GM21529 (cell line): ENCODE results near the gene CD300C.
A peak's percentile ranks its signal among the peaks of the same experiment; 100 is the strongest.
"Not testable (repeated sequence)": the region's sequence is repeated elsewhere in the genome, so short reads cannot be mapped to it uniquely, and the experiment has no call there.

Experiments
- ATAC-seq: cut with Tn5 transposase; IDR thresholded peaks from one replicate; pipeline ENCODE4 v1.9.1; 2021; ENCODE audit not compliant: unreplicated experiment

Gene CD300C

DNA sequence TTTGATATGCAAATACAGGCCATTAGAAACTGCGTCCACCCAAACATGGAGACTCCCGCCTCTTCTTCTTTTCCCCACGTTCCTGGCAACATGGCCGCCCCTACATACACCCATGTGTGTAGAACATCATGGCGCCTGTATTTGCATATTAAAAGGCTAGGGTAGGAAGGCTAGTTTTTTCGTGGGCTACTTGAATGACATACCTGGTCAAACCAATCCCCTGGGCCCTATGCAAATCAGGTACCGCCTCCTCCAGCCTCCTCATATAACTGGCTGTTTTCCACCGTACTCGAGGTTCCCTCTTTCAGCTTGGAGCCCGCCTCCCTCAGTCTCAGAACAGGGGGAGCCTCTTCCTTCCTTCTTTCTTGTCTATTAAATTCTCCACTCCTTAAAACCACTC, 13.8 kb downstream of the CD300C start:
- ATAC-seq = no peak

DNA sequence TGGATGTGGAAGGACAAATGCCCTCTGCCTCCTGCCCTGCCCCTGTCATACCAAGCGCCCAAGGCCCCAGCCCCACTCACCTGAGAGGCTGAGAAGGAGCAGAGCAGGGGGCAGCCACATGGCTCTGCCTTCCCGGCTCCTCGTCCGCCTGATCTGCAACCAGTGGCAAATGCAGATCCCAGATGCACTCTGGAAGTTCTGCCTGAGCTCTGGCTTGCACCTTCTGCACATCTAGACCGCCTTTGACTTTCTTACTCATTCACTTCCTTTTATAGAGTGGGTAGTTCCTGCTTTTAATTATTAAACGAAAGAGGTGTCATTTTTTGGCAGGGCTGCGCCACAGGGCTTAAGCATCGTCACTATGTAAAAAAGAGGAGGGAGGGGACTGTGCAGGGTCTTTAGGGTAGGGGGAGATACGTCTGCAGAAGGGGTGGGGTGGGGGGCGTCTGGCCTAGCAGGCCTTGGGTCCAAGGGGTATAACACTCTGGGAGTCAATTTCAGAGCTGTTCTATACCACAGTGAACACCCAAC, 14.6 kb downstream of the CD300C start, which contains the start of gene CD300LB:
Gene CD300LB (minus strand): TSS at position 245 of the 531 bp plus-strand sequence. CDS start 125 bp downstream, at position 120.
- ATAC-seq = no peak

DNA sequence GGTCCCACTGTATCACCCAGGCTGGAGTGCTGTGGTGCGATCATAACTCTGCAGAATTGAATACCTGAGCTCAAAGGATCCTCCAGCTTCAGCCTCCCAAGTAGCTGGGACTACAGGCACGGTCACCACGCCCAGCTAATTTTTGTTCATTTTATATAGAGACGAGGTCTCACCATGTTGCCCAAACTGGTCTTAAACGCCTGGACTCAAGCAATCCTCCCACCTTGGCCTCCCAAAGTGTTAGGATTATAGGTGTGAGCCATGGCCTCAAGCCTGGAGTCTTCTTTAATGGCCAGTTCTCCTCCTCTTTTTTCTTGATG, 15.1 kb downstream of the CD300C start:
- ATAC-seq = no peak

DNA sequence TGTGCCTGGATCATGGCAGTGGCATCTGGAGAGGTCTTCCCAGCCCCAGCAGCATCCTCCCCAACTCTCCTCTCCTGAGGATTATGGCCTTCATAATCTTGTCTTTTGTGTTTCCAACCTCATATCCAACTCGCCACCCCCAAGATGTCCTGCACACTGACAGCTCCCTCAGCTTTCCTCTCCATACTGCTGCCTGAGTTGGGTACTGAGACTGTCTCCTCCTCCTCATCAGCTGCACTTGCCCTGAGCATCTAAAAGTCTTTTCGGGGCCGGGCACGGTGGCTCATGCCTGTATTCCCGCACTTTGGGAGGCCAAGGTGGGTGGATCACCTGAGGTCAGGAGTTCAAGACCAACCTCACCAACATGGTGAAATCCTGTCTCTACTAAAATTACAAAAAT, 16.7 kb downstream of the CD300C start:
- ATAC-seq = no peak

DNA sequence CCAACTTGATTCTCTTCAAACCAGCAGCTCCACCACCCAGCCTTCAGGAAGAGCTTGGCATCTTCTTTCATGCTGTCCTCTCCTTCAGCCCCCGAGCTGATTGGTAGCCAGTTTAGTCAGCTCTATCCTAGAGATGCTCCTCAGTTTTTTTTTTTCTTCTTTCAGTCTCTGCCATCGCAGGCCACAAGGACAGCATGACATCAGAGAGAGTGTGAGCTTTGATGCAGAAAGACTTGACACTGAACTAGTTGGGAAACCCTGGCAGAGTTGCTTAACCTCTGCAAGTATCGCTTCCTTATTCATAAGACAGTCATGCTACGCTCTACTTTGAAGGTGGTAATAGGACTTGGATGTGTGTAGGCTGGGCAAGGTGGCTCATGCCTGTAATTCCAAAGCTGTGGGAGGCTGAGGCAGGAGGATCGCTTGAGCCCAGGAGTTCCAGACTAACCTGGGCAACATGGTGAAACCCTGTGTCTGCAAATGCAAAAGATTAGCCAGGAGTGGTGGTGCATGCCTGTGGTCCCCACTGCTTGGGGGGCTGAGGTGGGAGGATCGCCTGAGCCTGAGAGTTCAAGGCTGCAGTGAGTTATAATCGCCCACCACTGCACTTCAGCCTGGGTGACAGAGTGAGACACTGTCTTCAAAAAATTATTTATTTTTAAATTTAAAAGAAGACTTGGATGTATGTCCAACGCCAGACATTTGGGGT, 17.3 kb downstream of the CD300C start:
- peak; percentile 87 for ATAC-seq

DNA sequence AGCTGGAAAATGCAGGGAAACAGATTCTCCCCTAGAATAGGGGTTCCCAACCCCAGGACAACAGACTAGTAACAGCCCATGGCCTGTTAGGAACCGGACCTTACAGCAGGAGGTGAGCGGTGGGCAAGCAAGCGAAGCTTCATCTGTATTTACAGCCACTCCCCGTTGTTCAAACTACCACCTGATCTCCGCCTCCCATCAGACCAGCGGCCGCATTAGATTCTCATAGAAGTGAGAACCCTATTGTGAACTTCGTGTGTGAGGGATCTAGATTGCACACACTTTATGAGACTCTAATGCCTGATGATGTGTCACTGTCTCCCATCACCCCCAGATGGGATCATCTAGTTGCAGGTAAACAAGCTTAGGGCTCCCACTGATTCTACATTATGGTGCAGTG, 18.2 kb downstream of the CD300C start:
- no peak for ATAC-seq

DNA sequence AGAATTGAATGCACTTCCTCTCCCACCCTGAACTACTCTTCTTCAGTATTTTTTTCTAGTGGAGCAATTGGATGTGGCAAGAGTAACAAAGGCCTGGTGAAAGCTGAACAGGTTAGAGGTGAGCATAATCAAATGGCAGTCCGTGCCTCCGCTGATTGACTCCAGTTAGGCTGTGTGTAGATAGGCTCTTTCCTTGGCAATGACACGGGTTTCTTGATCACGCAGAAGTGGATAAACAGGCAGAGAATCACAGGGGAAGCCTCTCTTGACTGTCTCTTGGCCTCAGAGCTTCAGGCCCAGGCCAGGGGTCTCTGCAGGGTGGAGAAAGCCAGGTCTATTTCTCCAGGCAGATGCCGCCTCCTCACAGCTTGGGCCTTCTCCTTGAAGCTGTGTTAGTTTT, 18.8 kb downstream of the CD300C start:
- ATAC-seq = no peak

DNA sequence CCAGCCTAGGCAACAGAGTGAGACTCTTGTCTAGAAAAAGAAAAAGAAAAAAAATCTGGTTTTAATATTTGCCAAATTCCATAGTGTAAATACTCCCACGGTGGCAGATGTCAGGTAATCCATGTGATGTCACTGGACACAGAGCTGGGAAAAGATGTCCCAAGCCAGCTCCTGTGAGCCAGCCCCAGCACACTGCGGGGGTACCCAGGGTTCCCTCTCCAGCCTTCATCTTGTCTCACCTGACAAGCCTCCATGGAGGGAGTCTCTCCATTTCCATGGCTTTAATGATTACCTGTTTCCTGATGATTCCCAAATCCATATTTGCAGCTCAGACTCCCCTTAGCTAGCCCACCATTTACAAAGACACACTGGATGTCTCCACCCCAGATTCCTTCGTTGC, 19.2 kb downstream of the CD300C start:
- ATAC-seq = no peak

DNA sequence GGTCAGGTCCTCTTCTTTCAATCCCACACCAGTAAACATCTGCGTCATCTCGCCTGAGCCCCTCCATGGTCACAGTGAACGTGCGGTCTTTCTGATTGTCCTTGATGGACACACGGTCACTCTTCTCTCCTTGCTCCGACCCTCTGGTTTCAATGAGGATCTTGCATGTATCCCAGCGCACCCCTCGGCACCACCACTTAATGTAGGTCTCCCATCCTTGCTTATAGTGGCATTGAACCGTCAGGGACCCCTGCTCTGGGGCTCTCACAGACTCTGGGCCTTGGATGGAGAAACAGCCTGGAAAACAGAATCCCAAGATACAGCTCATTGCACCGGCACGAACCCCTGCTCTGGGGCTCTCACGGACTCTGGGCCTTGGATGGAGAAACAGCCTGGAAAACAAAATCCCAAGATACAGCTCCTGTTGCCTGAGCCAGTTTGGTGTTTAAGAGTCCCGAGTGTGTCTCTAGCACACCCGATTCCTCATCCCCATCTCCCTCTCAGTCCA, 20.1 kb downstream of the CD300C start:
- no peak for ATAC-seq

DNA sequence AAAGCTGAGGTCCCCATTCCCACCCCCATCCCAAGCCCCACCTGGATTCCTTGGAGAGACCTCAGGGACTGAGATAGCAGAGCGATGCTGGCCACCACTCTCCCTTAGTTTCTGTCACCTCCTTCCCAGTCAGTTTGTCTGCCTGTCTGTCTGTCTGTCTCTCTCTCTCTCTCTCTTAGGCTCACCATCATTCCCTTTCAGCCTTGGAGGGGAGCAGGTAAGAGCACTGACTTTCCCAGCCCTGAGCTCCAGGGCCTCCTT, 20.5 kb downstream of the CD300C start:
- no peak for ATAC-seq

DNA sequence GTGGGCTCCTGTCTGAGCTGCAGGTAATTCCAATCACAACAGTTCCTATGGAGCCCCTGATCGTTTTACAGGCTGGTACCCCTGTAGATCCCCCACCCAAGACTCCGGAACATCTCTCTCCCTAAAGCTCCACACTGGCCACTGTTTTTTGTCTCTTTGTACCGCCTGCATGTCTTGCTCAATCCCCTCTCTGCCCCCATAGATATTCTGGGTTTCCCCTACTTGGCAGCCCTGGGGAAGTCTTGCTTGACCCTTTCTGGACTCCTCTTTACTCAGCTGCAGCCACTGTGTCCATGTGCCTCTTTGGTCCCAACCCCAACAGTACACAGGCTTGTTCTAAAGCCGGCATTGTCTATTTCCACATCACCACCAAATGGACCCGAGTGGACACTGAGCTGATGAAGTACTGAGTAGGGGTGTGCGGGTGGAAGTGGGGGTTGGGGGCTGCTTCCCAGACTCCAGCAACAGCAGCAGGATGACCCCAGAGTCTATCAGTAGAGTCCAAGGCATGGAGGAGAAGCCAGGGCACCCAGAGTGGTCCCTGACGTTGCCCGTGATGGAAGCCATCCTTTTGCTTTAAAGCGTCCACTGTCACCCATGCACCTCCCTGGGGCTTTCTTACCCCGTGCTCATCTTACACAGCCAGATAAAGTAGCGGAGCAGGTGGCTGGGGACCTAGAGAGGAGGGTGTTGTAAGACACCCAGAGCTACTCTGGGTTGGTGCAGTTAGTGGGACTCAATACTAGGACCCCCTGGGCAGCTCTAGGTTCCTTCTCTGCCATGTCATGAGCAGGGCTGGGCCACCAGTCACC, 21.1 kb downstream of the CD300C start:
- no peak for ATAC-seq

DNA sequence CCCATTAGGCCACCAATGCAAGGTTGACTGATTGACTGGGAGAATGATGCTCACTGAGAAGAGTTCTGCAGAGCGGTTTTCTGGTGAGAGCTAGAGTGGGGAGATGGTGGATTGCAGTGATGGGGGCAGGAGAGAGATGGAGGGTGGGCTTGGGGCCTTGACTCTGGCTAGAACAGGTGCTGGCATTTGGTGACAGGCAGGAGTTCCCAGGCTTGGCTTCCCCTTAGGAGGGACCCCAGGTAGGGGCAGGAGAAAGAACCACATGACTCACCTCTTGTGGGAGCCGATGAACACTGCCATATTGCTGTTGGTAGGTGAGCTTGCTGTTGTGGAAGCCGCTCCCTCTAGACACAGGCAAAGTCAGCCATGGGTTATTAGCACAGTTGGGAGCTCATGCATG, 22.6 kb downstream of the CD300C start:
- no peak for ATAC-seq

DNA sequence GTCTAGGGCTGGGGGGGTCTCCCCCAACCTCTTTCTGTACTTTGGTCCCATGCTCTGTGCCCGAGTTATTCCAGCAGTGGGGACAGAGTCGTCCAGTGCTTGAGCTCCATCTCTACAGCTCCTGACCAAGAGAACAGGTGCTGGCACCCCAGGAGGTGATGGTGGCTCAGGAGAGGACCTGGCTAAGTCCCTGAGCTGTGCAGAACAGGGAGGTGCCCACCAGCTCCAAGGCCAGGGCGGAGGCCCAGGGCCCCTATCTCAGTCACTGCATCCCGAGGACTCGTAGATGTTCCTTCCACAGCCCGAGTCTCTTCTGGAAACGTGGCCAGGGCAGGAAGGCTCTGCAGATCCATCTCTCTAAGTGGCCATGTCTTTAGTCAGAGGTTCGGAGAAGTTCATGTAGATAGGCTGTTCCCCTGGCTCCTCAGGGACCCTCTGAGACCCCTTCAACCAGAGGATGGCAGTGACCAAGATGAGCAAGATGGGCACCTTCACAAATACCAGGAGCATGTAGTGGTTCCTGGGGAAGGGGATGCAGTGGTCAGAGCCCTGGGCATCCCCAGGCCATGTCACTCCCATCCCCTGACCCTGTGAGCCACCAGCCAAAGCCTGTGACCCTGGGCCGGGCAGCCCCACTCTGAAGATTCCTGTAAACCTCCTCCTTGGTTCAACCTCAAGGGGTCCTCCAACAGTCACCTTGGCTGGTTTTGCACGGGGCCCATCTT, 23.4 kb downstream of the CD300C start:
- no peak for ATAC-seq

DNA sequence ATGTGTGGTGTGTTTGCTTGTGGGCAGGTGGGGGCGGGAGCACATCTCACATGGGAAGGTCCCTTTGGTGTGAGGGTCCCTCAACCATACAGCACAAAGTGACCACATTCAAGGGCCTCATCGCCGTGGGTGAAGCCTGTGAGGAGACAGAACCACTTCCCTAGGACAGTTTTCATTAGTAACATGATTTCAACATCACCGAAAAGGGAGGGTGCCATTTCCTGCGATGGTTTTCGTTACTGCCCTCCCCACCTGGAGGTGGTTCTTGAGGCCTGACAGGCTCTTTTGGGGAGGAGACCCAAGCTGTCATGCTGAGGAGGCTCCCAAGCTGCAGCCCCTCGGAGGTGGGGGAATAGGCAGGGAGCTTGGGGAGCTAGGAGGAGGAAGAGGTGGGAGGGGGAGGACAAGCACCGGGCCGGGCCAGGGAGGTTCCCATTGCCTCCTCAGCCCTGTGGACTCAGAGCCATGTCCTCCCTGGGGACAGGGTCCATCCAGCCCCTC, 24.2 kb downstream of the CD300C start:
- ATAC-seq = no peak

DNA sequence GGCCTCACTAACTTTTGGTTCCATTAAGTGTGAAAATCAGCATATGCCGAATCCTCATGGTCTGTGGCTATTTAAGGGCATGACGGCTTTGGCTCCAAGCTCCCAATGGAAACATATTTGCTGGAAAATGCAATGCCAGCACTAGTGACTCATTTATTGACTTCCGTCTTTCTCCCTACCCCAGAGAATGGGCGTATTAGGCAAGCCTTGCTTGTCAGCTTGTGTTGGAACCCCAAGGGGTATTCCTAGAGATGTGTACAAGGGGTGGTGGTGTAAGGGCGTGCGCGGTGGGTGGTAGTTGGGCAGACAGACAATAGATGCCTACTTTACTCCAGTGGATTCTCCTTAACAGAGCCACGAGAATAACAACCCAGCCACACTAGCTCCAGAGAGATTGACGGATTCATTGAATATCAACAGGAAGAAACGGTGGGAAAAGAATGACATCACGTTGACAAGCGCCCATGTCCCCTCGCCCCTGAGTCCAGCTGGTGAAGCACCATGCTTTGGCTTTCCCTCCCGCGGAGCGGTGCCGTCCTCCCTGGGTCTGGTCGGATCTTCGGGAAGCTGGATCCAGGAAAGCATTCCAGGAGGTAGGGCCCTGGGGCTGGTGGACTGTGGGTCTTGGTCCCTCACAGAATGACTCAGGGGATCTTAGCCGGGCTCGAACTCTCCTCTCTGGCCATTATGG, 25.0 kb downstream of the CD300C start:
- ATAC-seq = no peak

DNA sequence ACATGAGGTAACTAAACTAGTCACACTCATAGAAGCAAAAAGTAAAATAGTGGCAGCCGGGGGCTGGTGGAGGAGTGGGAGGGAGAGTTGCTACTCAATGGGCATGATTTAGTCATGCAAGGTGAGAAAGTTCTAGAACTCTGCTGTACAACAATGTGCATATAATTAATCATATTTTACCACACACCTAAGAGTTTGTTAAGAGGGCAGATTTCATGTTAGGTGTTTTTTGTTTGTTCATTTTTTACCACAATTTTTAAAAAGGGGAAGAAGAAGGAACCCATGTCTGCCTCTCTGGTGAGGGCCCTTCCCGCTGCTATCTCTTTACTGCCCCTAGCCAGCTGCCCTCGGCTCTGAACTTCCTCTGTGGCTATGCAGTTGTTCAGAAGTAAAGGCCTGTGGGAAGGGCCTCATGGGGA, 25.9 kb downstream of the CD300C start:
- no peak for ATAC-seq

DNA sequence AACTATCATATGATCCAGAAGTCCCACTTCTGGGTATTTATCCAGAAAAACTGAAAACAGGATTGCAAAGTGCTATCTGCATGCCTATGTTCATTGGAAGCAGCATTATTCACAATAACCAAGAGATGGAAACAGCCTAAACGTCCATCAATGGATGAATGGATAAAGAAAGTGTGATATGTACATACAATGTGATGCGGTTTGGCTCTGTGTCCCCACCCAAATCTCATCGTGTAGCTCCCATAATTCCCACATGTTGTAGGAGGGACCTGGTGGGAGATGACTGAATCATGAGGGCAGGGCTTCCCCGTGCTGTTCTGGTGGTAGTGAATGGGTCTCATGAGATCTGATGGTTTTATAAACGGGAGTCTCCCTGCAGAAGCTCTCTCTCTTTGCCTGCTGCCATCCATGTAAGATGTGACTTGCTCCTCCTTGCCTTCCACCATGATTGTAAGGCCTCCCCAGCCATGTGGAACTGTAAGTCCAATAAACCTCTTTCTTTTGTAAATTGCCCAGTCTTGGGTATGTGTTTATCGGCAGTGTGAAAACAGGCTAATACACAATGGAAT, 27.4 kb downstream of the CD300C start:
- not testable (repeated sequence) for ATAC-seq

DNA sequence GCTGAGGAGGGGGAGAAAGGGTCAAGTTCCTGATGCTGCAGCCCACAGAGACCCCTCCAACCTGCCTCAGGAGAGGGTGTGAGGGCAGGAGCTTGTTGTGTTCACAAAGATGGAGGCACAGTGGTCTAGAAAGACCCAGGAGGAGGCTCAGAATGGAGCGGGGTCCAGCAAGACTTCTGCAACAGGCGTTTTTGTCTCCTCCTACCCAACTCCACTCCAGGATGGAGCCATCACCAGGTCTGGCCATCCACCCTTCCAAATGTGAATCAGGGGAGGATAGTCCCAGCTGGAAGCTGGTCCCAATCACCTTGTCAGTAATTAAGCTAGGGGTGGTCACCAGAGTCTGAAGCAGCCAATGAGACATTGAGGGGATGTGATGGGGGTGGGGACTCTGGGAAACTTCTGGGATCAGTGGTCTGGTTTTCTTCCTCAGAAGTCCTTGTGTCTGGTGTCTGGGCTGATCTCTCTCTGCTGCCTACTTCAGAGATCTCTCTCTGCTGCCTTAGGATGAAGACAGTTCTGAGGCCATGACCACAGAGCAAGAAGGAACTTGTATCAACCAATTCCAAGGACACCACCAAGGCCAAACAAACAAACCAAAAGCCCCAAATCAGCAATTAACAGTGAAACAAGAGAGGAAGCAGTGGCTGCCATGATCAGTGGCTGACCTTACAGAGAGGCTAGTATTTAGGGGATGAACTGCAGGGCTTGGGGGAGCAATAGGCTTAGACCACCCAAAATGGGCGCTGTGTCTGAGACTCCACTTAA, 29.2 kb downstream of the CD300C start:
- no peak for ATAC-seq

DNA sequence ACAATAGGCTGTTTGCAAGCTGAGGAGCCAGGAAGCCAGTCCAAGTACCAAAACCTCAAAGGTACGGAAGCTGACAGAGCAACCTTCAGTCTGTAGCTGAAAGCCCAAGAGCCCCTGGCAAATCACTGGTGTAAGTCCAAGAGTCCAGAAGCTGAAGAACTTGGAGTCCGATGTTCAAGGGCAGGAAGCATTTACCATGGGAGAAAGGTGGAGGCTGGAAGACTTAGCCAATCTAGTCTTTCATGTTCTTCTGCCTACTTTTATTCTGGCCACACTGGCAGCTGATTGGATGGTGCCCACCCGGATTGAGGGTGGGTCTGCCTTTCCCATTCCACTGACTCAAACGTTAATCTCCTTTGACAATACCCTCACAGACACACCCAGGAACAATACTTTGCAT, 30.0 kb downstream of the CD300C start:
- ATAC-seq = no peak
